GM12878 (cell line): Measurements from ENCODE around the gene CHRNA9. TPM values are rescaled to one million over a fixed set of nuclear protein-coding genes. Genes with fewer than 3 reads are reported as not detected.

Source experiments
- ATAC-seq: fragments of 200-7000 bp; cut with Tn5 transposase; 3 replicates; pipeline ENCODE4 v1.9.1; 2020; ENCODE audit warnings: mild to moderate bottlenecking, moderate library complexity
- BruUV-seq: library from RNA; stranded (reverse); fragments of 400-500 nt; replicated peaks from 2 replicates; lab custom pipeline; 2021; lab: Mats Ljungman, UMichigan
- CTCF ChIA-PET: fragments of 300-600 bp; sonication (Branson Sonifier 250); formaldehyde crosslinking; extraction: SDS; loops from one replicate; lab custom pipeline; 2021; ENCODE audit warnings: inconsistent platforms; lab: Yijun Ruan, JAX
- POLR2A ChIA-PET: fragments of 350-600 bp; formaldehyde crosslinking; extraction: SDS; loops from one replicate; lab custom pipeline; 2021; ENCODE audit warnings: inconsistent platforms; lab: Charles Lee
- RAD21 ChIA-PET: fragments of 300-600 bp; sonication (Branson Sonifier 250); formaldehyde crosslinking; loops from one replicate; lab custom pipeline; 2023; ENCODE audit warnings: antibody characterized with exemption; ENCODE audit not compliant: unreplicated experiment; lab: Charles Lee
- SMC1A ChIA-PET: fragments of 300-600 bp; sonication (Branson Sonifier 250); formaldehyde crosslinking; loops from one replicate; lab custom pipeline; 2023; ENCODE audit not compliant: unreplicated experiment, uncharacterized antibody; lab: Charles Lee
- DNase-seq: peaks from one replicate; pipeline ENCODE4 v3.0.0-alpha.2; 2011; ENCODE audit warnings: low read depth, low spot score
- FAIRE-seq: peaks from 3 replicates; lab custom pipeline; 2011; peaks lifted over from hg19 to GRCh38; lab: Jason Lieb, UNC
- H2AFZ ChIP-seq: 2 replicates; pipeline ENCODE4 v1.6.0; 2011; ENCODE audit warnings: low read depth, low read length, control low read depth; ENCODE audit not compliant: control insufficient read depth
- H3K27ac ChIP-seq: 2 replicates; pipeline ENCODE4 v1.5.1; 2011; ENCODE audit warnings: control low read depth; ENCODE audit not compliant: control insufficient read depth, insufficient read depth
- H3K27me3 ChIP-seq, 2 experiments: replicated peaks in 1 of 2; 2 replicates each; pipeline versions ENCODE4 v1.6.0 to v1.6.1; 2011; ENCODE audit warnings: low read length in 1 of 2; ENCODE audit not compliant: control insufficient read depth in 2 of 2, insufficient read depth in 2 of 2
- H3K36me3 ChIP-seq, 2 experiments: 2 replicates each; pipeline ENCODE4 v1.5.1; 2011; ENCODE audit warnings: low read length in 1 of 2; ENCODE audit not compliant: control insufficient read depth in 2 of 2, insufficient read depth in 2 of 2
- H3K4me1 ChIP-seq: 2 replicates; pipeline ENCODE4 v1.6.1; 2011; ENCODE audit warnings: mild to moderate bottlenecking, low read length, moderate library complexity, mixed read lengths; ENCODE audit not compliant: control insufficient read depth, insufficient read depth
- H3K4me2 ChIP-seq: 2 replicates; pipeline ENCODE4 v1.6.0; 2011; ENCODE audit warnings: control low read depth; ENCODE audit not compliant: control insufficient read depth, insufficient read depth
- H3K4me3 ChIP-seq: fragments of 200-600 bp; sonication (generic); 2 replicates; pipeline ENCODE4 v1.5.1; 2016
- H3K79me2 ChIP-seq: 2 replicates; pipeline ENCODE4 v1.6.0; 2011; ENCODE audit warnings: low read length; ENCODE audit not compliant: control insufficient read depth, insufficient read depth
- H3K9ac ChIP-seq: 2 replicates; pipeline ENCODE4 v1.8.0; 2011; ENCODE audit warnings: low read length, control low read depth, mixed read lengths; ENCODE audit not compliant: control insufficient read depth, insufficient read depth
- H3K9me3 ChIP-seq: replicated peaks from 3 replicates; pipeline ENCODE4 v1.5.1; 2011; ENCODE audit warnings: mild to moderate bottlenecking, low read length; ENCODE audit not compliant: control insufficient read depth, insufficient read depth
- H4K20me1 ChIP-seq: 2 replicates; pipeline ENCODE4 v1.6.0; 2011; ENCODE audit not compliant: control insufficient read depth, insufficient read depth
- BMI1 ChIP-seq: fragments of 450-650 bp; IDR thresholded peaks from 2 replicates; pipeline ENCODE4 v1.6.1; 2016; ENCODE audit warnings: mild to moderate bottlenecking, moderate library complexity, borderline replicate concordance
- HDGF ChIP-seq: fragments of 450-650 bp; IDR thresholded peaks from 2 replicates; pipeline ENCODE4 v1.6.1; 2016; ENCODE audit warnings: antibody characterized with exemption
- NFIC ChIP-seq: IDR thresholded peaks from 2 replicates; pipeline ENCODE4 v1.6.1; 2012; ENCODE audit warnings: low read depth, mild to moderate bottlenecking, inconsistent platforms, low read length, moderate library complexity
- NFYA ChIP-seq: IDR thresholded peaks from 2 replicates; pipeline ENCODE4 v1.6.1; 2011; ENCODE audit warnings: low read depth, mild to moderate bottlenecking, low read length, improper control_type of control experiment, borderline replicate concordance
- PKNOX1 ChIP-seq: fragments of 450-650 bp; IDR thresholded peaks from 2 replicates; pipeline ENCODE4 v1.6.1; 2016; ENCODE audit warnings: mild to moderate bottlenecking
- RB1 ChIP-seq: fragments of 450-650 bp; formaldehyde crosslinking; IDR thresholded peaks from 2 replicates; pipeline ENCODE4 v1.6.1; 2017; ENCODE audit warnings: mild to moderate bottlenecking, borderline replicate concordance
- ZBED1 ChIP-seq: IDR thresholded peaks from 2 replicates; pipeline ENCODE4 v1.6.1; 2016; ENCODE audit warnings: borderline replicate concordance
- ZBTB4 ChIP-seq: fragments of 450-650 bp; formaldehyde crosslinking; IDR thresholded peaks from 2 replicates; pipeline ENCODE4 v1.4.0; 2022; ENCODE audit warnings: mild to moderate bottlenecking, moderate library complexity
- WGBS: methylation state at CpG from one replicate; pipeline ENCODE4 v1.1.6; 2016; ENCODE audit warnings: low lambda C conversion rate; ENCODE audit not compliant: insufficient replicate concordance, insufficient coverage; ENCODE audit errors: missing lambda C conversion rate; 5-methylcytosine and 5-hydroxymethylcytosine counted together
- in situ Hi-C: fragments of 300-500 bp; cut with MboI; formaldehyde crosslinking; loops from 9 replicates; pipeline ENCODE4 v1.14.3; 2018; ENCODE audit warnings: mixed read lengths
- intact Hi-C: fragments of 100-400 bp; cut with micrococcal nuclease; formaldehyde crosslinking; loops from one replicate; pipeline ENCODE4 v1.14.2; 2022; ENCODE audit not compliant: unreplicated experiment
- polyA plus RNA-seq, 11 experiments: library from polyadenylated mRNA; depleted of rRNA in 4 of 11; unstranded in 6 of 11; stranded (reverse) in 5 of 11; fragments of >200 nt; fragmentation: Nextera tagmentation in 4 of 11; fragmentation: Illumina TruSeq in 1 of 11; extraction: Ambion mirVana in 4 of 11; extraction: Trizol in 1 of 11; gene quantifications; 1 replicate in 1 of 11; 2 replicates in 10 of 11; pipeline versions ENCODE4 v1.2.1 to v1.2.3, GENCODE V29; 2011 to 2016; ENCODE audit warnings: inconsistent platforms in 2 of 11, missing spikeins in 2 of 11, low read depth in 1 of 11
- total RNA-seq, 4 experiments: library from RNA; depleted of rRNA in 3 of 4; stranded (reverse); fragments of >200 nt in 3 of 4; fragmentation: Illumina TruSeq in 1 of 4; extraction: Trizol in 1 of 4; gene quantifications; 2 replicates each; pipeline versions ENCODE4 v1.2.1 to v1.2.3, GENCODE V29; 2013 to 2021
- TF ChIP-seq, protein P1 (sequence below): IDR thresholded peaks from 2 replicates; pipeline ENCODE4 v1.6.1; 2011; ENCODE audit warnings: low read depth, low read length, improper control_type of control experiment, borderline replicate concordance
- TF ChIP-seq, protein P2 (sequence below): IDR thresholded peaks from 2 replicates; pipeline ENCODE4 v1.6.1; 2012; ENCODE audit warnings: low read length, inconsistent platforms
- TF ChIP-seq, protein P3 (sequence below): fragments of 450-650 bp; IDR thresholded peaks from 2 replicates; pipeline ENCODE4 v1.6.1; 2017; ENCODE audit warnings: mild to moderate bottlenecking, moderate library complexity

The CHRNA9 gene
- total and polyA plus RNA-seq, 10 of the 15 experiments (the other 5 are each of a cell fraction or from before 2014, with no cell fraction given) = 0.05 to 0.09 (median 0.08) TPM; not detected in 7

DNA sequence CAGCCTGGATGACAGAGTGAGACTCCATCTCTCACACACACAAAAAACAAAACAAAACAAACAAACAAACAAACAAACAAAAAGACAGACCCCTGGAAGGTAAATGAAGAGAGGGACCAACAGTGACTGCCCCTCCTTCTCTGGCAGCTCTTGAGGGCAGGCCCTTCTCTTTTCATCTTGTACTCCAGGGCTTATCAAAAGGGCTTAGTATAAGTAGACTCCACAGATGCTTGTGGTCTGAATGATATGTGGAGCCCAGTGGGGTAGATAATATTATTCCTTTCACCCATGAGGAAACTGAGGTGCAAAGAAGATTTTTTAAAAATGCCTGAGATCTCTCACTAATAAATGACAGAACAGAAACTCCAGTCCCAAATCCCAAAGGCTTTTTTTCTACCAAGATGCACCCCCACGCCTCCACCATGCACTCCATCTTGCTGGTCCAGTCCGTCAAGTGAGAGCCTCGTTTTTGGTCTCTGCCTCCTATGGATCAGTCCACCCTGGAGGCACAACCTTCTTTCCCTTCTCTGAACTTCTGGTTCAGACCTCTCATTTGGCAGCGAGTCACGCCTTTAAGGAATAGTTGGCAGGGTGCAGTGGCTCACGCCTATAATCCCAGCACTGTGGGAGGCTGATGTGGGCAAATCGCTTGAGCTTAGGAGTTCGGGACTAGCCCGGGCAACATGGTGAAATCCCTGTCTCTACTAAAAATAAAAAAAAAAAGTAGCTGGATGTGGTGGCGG is 17.0 kb upstream of the CHRNA9 start:
- peaks cover 2% of the 10 kb centered on the region; the same call in 1 of the 2 replicates for H3K79me2 ChIP-seq
- no TSS peak for BruUV-seq
- no peaks in the 10 kb centered on the region for H4K20me1 ChIP-seq
- H3K9me3 ChIP-seq = no peaks in the 10 kb centered on the region
- 79% methylated on average over 10 of the region's 10 CpGs for WGBS
- ChIA-PET SMC1A (interaction anchor here (0.6 to 3.5 kb wide), 29 partner anchors 8 to 401 kb away, joined by 3 to 58 read pairs (median 8); partner anchors contain the start of gene N4BP2), CTCF (interaction anchor here (0.6 to 4.7 kb wide), 31 partner anchors 9 to 1182 kb away, joined by 3 to 66 read pairs (median 5); partner anchors contain the start of genes N4BP2 and PDS5A), RAD21 (interaction anchor here (0.7 to 5.0 kb wide), 28 partner anchors 9 to 414 kb away, joined by 3 to 85 read pairs (median 8); partner anchors contain the start of genes N4BP2 and RHOH), POLR2A (interaction anchor here (0.5 to 2.1 kb wide), 13 partner anchors 9 to 350 kb away, joined by 3 to 14 read pairs (median 5); partner anchors contain the start of gene RHOH)
- in situ Hi-C loops (no loop called here), intact Hi-C loops (loop anchor here (1.0 to 5.0 kb wide), 3 partner anchors 168 to 399 kb away; partner anchors contain the start of gene N4BP2)
- H3K27me3 ChIP-seq = no peaks in the 10 kb centered on the region
- H3K9ac ChIP-seq = no peak overlapping the region
- H2AFZ ChIP-seq = no peak overlapping the region
- no peak for DNase-seq
- no peak overlapping the region for H3K27ac ChIP-seq
- no peak for ATAC-seq
- H3K4me3 ChIP-seq = no peak overlapping the region
- no peak for FAIRE-seq
- no peak overlapping the region for H3K4me2 ChIP-seq
- H3K36me3 ChIP-seq = no peaks in the 10 kb centered on the region
- peaks cover 7% of the 10 kb centered on the region for H3K4me1 ChIP-seq
- TF ChIP-seq ZBED1 = no peak
- no peak for TF ChIP-seq NFYA
- TF ChIP-seq, protein P1, sequence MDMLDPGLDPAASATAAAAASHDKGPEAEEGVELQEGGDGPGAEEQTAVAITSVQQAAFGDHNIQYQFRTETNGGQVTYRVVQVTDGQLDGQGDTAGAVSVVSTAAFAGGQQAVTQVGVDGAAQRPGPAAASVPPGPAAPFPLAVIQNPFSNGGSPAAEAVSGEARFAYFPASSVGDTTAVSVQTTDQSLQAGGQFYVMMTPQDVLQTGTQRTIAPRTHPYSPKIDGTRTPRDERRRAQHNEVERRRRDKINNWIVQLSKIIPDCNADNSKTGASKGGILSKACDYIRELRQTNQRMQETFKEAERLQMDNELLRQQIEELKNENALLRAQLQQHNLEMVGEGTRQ = no peak
- no peak for TF ChIP-seq BMI1
- no peak for TF ChIP-seq PKNOX1
- no peak for TF ChIP-seq RB1
- TF ChIP-seq, protein P2, sequence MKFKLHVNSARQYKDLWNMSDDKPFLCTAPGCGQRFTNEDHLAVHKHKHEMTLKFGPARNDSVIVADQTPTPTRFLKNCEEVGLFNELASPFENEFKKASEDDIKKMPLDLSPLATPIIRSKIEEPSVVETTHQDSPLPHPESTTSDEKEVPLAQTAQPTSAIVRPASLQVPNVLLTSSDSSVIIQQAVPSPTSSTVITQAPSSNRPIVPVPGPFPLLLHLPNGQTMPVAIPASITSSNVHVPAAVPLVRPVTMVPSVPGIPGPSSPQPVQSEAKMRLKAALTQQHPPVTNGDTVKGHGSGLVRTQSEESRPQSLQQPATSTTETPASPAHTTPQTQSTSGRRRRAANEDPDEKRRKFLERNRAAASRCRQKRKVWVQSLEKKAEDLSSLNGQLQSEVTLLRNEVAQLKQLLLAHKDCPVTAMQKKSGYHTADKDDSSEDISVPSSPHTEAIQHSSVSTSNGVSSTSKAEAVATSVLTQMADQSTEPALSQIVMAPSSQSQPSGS = no peak
- no peak for TF ChIP-seq HDGF
- TF ChIP-seq ZBTB4 (CRISPR knock-in tag) = no peak
- TF ChIP-seq, protein P3, sequence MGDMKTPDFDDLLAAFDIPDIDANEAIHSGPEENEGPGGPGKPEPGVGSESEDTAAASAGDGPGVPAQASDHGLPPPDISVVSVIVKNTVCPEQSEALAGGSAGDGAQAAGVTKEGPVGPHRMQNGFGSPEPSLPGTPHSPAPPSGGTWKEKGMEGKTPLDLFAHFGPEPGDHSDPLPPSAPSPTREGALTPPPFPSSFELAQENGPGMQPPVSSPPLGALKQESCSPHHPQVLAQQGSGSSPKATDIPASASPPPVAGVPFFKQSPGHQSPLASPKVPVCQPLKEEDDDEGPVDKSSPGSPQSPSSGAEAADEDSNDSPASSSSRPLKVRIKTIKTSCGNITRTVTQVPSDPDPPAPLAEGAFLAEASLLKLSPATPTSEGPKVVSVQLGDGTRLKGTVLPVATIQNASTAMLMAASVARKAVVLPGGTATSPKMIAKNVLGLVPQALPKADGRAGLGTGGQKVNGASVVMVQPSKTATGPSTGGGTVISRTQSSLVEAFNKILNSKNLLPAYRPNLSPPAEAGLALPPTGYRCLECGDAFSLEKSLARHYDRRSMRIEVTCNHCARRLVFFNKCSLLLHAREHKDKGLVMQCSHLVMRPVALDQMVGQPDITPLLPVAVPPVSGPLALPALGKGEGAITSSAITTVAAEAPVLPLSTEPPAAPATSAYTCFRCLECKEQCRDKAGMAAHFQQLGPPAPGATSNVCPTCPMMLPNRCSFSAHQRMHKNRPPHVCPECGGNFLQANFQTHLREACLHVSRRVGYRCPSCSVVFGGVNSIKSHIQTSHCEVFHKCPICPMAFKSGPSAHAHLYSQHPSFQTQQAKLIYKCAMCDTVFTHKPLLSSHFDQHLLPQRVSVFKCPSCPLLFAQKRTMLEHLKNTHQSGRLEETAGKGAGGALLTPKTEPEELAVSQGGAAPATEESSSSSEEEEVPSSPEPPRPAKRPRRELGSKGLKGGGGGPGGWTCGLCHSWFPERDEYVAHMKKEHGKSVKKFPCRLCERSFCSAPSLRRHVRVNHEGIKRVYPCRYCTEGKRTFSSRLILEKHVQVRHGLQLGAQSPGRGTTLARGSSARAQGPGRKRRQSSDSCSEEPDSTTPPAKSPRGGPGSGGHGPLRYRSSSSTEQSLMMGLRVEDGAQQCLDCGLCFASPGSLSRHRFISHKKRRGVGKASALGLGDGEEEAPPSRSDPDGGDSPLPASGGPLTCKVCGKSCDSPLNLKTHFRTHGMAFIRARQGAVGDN = no peak
- no peak for TF ChIP-seq NFIC
